GM19328 (cell line): ENCODE measurements around the gene BRD4.

ENCODE experiments used
- ATAC-seq: cut with Tn5 transposase; IDR thresholded peaks from one replicate; pipeline ENCODE4 v1.9.1; 2021; ENCODE audit warnings: mild to moderate bottlenecking, moderate library complexity; ENCODE audit not compliant: unreplicated experiment

BRD4 gene

DNA sequence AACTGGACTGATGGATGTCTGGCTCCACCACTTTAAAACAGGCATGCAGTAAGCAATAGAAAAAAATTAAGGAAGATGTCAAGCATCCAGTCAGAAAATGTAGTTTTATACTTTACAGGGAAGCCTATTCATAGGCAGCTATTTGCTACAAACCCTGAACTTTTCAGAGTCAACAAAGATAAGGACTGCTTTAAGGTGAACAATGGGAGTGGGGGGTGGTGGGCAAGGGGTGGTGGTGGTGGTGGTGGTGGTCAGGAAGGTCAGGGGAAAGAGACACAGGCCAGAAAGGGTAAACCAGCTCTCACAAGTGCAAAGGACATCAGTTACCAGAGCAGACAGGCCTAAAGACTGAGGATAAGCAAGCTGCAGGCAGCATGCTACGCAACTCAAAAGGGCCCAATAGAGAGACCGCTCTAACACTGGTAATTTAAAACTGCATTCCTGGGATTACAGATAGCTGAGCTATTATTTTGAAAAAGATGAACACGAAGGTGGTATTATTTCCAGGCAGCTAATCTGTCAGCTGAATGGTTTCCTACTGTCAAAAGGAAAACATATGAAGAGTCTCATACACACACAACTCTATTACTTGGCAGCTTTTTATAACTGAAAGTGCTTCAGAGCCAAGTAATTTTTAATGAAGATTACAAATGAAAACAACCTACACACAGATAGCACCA, 14.8 kb downstream of the BRD4 start:
- ATAC-seq: no peak

DNA sequence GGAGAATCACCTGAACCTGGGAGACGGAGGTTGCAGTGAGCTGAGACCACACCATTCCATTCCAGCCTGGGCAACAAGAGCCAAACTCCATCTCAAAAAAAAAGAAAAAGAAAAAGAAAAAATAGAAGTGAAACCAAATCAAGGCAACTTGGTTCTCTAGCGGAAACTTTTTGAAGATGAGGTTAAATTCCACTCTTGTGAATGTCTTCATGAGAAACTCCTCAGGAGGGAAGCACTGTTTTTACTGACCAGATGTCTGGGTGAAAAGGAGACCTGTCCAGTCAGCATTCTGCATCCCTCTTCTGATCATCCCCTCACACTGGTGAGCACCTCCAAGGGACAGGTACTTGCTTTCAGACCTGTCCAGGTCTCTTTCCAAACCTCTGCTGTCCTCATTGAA, 15.8 kb downstream of the BRD4 start:
- no peak for ATAC-seq

DNA sequence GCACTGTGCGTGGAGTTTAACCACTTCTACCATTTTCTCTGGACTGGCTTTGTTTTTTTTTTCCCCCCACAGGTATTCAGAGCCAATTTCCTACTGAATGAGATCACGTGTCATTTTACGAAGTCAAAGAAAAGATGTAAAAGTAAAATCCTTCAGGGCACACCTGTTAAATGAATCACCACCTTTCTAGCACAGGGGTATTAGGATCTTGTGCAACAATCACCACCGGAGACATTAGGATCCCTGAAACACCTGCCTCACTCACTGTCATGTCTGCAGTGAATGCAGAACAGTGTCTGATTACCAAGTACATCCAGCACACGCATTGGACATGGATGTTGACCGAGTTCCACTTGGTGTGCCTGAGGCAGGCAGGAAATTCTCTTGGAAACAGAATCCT, 17.2 kb downstream of the BRD4 start:
- no peak for ATAC-seq

DNA sequence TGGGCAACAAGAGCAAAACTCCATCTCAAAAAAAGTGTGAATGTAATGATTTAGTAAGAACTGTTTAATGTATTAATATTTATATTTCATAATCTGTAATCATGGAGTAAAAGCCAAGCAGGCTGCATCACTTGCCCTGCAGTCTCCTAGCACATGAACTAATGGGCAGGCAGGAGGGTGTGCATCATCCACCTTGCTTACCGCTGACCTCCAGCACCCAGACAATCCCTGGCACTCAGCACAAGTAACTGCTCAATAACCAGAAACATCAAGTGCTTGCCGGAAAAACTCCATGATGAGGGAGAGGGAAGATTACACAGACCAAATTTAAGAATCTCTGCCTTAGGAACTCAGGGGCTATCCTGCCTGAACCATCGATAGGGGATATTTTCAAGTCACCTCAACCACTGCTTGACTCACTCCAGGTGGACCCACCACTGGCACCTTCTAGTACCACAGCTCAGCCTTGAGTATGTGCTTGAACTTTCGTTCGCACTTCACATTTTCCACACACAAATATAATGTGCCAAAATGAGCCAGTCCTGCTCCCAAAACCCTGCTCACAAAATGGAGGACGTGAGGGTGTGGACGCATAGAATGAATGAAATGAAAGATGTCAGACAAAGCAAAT, 18.6 kb downstream of the BRD4 start:
- no peak for ATAC-seq

GRCh38 chr19:15307169-15307568, 25.2 kb downstream of the BRD4 start:
- ATAC-seq: no peak

DNA sequence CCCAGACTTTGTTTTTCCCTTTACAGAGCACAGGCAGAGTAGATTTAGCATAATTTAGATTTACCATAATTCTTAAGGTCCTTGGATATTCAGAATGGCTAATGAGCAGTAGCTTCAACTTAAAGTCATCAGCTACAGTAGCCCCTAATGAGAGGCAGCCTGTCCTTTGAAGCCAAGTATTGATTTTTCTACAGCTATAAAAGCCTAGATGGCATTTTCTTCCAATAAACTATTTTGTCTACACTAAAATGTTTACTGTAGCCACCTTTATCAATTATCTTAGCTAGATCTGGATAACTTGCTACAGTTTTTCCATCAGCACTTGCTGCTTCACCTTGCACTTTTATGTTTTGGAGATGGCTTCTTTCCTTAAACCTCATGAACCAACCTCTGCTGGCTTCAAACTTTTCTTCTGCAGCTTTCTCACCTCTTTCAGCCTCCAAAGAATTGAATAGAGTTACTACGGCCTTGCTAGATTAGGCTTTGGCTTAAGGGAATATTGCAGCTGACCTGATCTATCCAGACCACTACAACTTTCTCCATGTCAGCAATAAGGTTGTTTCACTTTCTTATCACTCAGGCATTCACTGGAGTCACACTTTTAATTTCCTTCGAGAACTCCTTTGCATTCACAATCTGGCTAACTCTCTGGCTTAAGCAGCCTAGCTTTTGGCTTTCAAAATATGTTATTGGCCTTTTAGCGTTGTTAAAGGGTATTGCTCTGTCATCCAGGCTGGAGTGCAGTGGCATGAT, 26.6 kb downstream of the BRD4 start:
- no peak for ATAC-seq

- ATAC-seq: no peak
Measured at GRCh38 chr19:15304140-15304705, 28.1 kb downstream of the BRD4 start.

GRCh38 chr19:15303105-15303780, 29.1 kb downstream of the BRD4 start:
- ATAC-seq: no peak

GRCh38 chr19:15300533-15301197, 31.7 kb downstream of the BRD4 start:
- ATAC-seq: no peak

GRCh38 chr19:15299568-15300409, 32.5 kb downstream of the BRD4 start:
- no peak for ATAC-seq

GRCh38 chr19:15298847-15299567, 33.3 kb downstream of the BRD4 start:
- no peak for ATAC-seq

DNA sequence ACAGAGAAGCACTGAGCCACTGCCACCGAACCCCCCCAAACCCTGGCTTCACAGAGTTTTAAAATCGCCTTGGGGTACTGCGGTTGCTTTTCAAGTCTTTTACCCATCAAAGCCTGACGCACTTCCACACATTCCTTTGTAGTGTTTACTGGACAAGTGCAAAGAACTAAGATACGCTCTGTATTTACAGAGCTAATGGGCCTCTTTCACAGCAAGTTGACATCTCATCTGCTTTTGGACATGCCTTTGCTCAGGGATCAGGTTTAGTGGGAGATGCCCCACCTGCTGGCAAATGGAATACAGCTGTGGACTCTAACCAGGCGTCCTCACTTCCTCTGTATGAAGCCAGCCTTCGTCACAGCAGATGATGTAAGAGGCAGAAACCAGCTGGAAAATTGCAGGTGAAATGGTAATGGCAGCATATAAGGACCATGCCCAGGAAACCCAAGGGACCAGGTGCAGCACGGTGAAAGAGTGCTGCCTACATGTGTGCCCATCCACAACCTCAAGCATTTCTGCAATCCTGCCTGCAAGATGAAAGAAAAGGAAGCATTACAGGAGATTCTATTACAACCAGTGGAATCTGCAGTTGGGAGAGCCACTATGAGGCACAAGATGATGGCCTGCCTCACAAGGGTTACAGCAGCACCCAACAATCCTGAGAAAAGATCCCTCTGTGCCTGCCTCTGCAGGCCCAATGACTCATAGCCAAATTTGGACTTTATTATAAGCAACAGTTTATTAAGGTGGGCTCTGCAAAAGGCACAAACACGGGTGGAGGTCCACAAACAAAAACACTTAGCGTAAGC, 34.7 kb downstream of the BRD4 start:
- ATAC-seq: no peak

DNA sequence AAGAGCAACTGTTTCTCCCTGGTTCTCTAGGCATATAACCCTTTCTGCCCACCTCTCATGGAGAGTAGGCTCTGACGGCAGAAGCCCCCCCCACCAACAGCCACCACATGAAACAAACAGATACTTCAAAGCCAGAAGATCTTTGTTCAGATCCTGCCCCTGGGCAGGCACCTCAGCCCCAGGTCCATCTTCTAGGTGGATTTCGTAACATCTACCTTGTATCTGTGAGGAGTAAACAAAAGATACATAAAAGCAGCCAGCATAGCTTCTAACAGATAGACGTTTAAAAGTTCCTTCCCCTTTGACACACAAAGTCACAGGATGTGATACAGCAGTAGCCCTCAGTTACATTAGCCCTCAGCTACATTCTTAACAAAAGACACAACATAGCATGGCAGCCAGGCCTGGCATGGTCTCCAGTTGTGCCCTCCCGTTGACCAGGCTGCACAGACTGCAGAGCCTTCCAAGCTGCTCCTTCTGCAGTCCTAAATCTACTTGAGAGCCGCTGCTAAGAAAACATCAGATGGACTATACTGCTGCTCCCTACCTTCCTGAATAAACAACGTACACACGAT, 35.4 kb downstream of the BRD4 start:
- no peak for ATAC-seq

DNA sequence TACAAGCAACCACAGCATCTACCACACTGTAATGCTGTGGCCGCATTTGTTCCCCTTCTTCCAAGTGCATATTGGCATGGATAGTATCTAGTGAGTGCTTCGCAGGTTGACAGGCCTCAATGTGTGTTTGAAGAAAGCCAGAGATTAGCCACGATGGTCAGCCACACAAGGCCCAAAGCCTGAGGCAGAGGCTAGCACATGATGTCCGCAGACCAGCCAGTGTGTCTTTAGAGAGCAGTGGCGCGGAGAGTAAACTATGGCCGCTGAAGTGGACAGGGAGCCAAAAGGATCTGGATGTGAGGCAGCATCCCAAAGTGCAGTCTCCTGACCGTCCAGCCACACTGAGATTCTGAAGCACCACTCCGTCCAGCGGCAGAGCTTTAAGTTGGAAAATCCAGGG, 36.0 kb downstream of the BRD4 start:
- ATAC-seq: no peak

- no peak for ATAC-seq
Measured at GRCh38 chr19:15294561-15294990, 37.8 kb downstream of the BRD4 start.

DNA sequence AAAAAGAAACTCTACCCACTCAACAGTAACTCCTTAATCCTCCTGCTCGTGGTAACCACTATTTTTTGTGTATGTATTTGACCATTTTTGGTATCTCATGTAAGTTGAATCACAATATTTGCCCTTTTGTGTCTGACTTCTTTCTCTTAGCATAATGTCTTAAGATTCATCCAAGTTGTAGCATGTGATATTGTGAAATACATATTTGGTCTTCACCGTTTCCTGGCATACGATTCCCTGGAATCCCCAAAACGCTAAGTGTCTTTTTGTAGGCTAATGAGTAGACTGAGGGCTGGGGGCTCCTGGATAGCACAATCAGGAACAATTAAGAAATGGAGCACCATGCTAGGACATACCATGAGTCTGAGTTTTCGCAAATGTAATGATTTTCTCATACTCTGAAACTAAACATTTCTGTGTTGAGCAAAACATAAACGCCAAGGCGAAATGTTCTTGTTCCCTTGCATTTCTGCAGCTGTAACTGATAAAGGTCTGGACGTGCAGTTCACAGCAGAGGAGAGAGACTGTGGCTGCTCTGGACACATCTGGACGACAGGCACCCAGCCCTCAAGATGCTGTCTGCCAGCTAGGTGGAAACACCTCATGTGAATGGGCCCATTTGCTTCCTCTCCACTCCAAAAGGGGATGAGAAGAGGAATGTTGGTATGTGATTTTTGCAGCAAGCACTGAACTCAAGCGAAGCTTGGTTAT, 38.4 kb downstream of the BRD4 start:
- no peak for ATAC-seq

DNA sequence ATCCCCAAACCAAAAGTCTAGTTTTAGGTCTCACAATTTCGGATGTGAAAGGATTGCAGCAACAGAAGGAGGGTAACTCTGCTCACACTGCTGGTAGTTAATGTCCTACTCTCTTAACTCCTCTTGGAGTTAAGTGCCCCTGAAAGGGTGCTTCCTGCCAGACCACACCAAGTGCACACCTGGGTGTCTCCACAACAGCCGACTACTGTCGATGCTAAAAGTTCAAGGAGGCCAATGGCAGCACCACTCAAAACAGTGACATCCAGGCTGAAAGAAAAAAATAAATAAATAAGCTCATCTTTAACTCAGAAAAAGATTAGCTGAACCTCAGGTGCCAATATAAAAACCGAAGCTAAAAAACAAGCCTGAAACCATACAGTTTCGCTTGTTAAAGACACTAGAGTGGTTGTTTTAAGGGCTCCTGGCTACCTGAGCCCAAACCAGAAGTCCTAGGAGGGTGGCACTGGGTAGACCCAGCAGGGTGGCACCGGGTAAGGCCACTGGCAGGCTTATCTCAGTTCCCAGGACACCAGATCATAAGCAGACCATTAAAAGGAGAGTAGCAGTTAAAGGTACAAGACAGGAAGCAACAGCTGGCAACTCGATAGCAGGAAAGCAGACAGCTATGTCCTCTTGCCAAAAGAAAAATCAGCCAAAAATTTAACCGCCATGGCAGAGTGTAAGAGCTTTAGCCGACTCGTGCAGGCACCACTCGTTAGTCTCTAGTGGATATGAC, 39.3 kb downstream of the BRD4 start:
- ATAC-seq: no peak
